ENCODE data around the gene PDE4D. TPM values are rescaled to one million over a fixed set of nuclear protein-coding genes. Genes with fewer than 3 reads are reported as not detected.
"Not testable (repeated sequence)": the region's sequence is repeated elsewhere in the genome, so short reads cannot be mapped to it uniquely, and the experiment has no call there.

The PDE4D gene
- total RNA-seq, 2 experiments from 2014 or later = 164 to 175 TPM

DNA sequence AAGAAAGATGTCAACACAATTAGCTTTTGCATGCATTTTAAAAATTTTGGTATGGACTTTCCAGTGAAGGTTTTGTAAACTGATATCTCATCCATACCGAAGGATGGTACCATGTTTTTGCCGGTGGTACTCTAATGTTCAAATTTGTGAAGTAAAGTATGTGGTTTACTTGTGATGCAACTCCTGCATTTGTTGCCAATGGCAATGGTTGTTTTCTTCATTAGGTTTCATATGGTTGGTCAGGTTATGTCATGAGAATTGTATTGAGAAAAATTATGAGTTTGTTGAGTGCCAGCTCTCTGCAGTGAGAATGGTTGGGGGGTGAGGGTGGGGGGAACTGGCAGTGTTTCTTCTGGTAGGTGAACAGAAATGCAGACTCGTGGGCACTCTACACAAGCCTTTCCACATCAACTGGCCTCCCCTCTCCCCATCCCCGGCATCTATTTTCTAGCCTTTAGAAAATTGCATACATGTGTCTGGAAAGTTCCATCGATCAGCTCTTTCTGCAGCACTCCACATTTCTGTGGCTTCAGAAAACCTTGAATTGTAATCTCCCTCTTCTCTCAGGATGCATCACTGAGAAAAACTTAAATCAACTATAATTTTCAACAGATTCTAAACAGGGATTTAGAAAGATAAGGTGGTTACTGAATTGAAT is 107.7 kb downstream of the PDE4D start:
- Mint-ChIP-seq H3K36me3 (ENCODE audit: low read depth) (no peaks in the 10 kb centered on the region), H3K9me3 (no peaks in the 10 kb centered on the region), H3K27ac (no peak overlapping the region), H3K4me3 (no peak overlapping the region), H3K4me1 (ENCODE audit: low read depth) (peaks cover 5% of the 10 kb centered on the region), H3K27me3 (peaks cover 7% of the 10 kb centered on the region)
- no peaks in the 10 kb centered on the region for H3K36me3 ChIP-seq (ENCODE audit: insufficient read depth, low read length)
- POLR2A ChIA-PET = no interaction called here
- CTCF ChIA-PET = interaction anchor here (1.1 kb wide), 1 partner anchor 15 kb away, joined by 3 read pairs; no protein-coding TSS in a partner anchor
- H3K9me3 ChIP-seq (ENCODE audit: control insufficient read depth in 1 of 2, insufficient read depth in 1 of 2, low read length in 2 of 2) = no peaks in the 10 kb centered on the region
- H3K4me1 ChIP-seq (ENCODE audit: insufficient read depth, low read length) = no peaks in the 10 kb centered on the region
- H3K27me3 ChIP-seq (ENCODE audit: control insufficient read depth in 1 of 2, insufficient read depth in 2 of 2, low read length in 2 of 2) = no peaks in the 10 kb centered on the region
- TF ChIP-seq, protein P1, sequence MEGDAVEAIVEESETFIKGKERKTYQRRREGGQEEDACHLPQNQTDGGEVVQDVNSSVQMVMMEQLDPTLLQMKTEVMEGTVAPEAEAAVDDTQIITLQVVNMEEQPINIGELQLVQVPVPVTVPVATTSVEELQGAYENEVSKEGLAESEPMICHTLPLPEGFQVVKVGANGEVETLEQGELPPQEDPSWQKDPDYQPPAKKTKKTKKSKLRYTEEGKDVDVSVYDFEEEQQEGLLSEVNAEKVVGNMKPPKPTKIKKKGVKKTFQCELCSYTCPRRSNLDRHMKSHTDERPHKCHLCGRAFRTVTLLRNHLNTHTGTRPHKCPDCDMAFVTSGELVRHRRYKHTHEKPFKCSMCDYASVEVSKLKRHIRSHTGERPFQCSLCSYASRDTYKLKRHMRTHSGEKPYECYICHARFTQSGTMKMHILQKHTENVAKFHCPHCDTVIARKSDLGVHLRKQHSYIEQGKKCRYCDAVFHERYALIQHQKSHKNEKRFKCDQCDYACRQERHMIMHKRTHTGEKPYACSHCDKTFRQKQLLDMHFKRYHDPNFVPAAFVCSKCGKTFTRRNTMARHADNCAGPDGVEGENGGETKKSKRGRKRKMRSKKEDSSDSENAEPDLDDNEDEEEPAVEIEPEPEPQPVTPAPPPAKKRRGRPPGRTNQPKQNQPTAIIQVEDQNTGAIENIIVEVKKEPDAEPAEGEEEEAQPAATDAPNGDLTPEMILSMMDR (IDR thresholded peaks at IDR 0.05) = no peak
- DNase-seq = no peak
- intact Hi-C loops (cut with DNase I, micrococcal nuclease) = no loop called here
- no peak overlapping the region for H3K4me3 ChIP-seq (ENCODE audit: low read length)
- no peak for ATAC-seq (ENCODE audit: poor library complexity)
- H3K27ac ChIP-seq (ENCODE audit: low read depth in 1 of 2, low read length in 2 of 2) = no peak overlapping the region

DNA sequence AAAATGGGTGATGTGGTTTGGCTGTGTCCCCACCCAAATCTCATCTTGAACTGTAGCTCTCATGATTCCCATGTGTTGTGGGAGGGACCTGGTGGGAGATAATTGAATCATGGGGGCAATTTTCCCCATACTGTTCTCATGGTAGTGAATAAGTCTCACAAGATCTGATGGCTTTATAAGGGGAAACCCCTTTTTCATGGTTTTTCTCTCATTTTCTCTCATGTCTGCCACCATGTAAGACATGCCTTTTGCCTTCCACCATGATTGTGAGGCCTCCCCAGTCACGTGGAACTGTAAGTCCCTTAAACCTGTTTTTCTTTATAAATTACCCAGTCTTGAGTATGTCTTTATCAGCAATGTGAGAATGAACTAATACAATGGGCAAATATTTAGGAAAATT is 108.8 kb downstream of the PDE4D start:
- H3K4me1 ChIP-seq (ENCODE audit: insufficient read depth, low read length); H3K9me3 ChIP-seq (ENCODE audit: control insufficient read depth in 1 of 2, insufficient read depth in 1 of 2, low read length in 2 of 2); H3K27me3 ChIP-seq (ENCODE audit: control insufficient read depth in 1 of 2, insufficient read depth in 2 of 2, low read length in 2 of 2); H3K27me3 Mint-ChIP-seq; H3K4me1 Mint-ChIP-seq (ENCODE audit: low read depth); H3K36me3 Mint-ChIP-seq (ENCODE audit: low read depth); intact Hi-C loops (cut with DNase I, micrococcal nuclease); H3K9me3 Mint-ChIP-seq; ATAC-seq (ENCODE audit: poor library complexity); H3K4me3 Mint-ChIP-seq; POLR2A ChIA-PET; H3K4me3 ChIP-seq (ENCODE audit: low read length); H3K27ac ChIP-seq (ENCODE audit: low read depth in 1 of 2, low read length in 2 of 2); DNase-seq; H3K27ac Mint-ChIP-seq; H3K36me3 ChIP-seq (ENCODE audit: insufficient read depth, low read length): not testable (repeated sequence)
- CTCF ChIA-PET = interaction anchor here (1.3 kb wide), 1 partner anchor 15 kb away, joined by 3 read pairs; no protein-coding TSS in a partner anchor

DNA sequence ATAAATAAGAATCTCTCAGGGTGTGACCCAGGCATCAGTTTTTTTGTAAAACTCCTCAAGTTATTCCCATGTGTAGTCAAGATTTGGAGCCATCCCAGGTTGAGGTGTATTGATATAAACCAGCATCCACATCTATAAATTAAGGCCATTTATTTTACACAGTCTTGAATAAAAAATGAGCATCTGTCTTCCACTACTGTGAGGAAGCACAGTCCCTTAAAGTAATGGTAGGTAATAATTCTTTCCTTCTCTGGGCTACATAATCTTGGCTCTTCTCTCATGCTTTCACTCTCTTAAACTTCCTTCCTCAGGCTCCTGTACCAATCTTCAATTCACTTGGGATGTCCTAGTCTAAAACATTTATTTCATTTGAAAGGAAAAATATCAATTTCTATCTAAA is 110.3 kb downstream of the PDE4D start:
- H3K4me3 ChIP-seq (ENCODE audit: low read length) = no peak overlapping the region
- Mint-ChIP-seq H3K9me3 (no peaks in the 10 kb centered on the region), H3K27ac (no peak overlapping the region), H3K36me3 (ENCODE audit: low read depth) (no peaks in the 10 kb centered on the region), H3K27me3 (peaks cover 2% of the 10 kb centered on the region), H3K4me1 (ENCODE audit: low read depth) (no peaks in the 10 kb centered on the region), H3K4me3 (no peak overlapping the region)
- H3K27ac ChIP-seq (ENCODE audit: low read depth in 1 of 2, low read length in 2 of 2) = no peak overlapping the region
- no peaks in the 10 kb centered on the region for H3K4me1 ChIP-seq (ENCODE audit: insufficient read depth, low read length)
- DNase-seq = no peak
- intact Hi-C loops (cut with DNase I, micrococcal nuclease) = no loop called here
- no peaks in the 10 kb centered on the region for H3K27me3 ChIP-seq (ENCODE audit: control insufficient read depth in 1 of 2, insufficient read depth in 2 of 2, low read length in 2 of 2)
- H3K9me3 ChIP-seq (ENCODE audit: control insufficient read depth in 1 of 2, insufficient read depth in 1 of 2, low read length in 2 of 2) = no peaks in the 10 kb centered on the region
- ChIA-PET POLR2A (no interaction called here), CTCF (interaction anchor here (1.3 kb wide), 1 partner anchor 17 kb away, joined by 3 read pairs; no protein-coding TSS in a partner anchor)
- no peaks in the 10 kb centered on the region for H3K36me3 ChIP-seq (ENCODE audit: insufficient read depth, low read length)
- TF ChIP-seq, protein P1 (IDR thresholded peaks at IDR 0.05) = no peak
- ATAC-seq (ENCODE audit: poor library complexity) = no peak

DNA sequence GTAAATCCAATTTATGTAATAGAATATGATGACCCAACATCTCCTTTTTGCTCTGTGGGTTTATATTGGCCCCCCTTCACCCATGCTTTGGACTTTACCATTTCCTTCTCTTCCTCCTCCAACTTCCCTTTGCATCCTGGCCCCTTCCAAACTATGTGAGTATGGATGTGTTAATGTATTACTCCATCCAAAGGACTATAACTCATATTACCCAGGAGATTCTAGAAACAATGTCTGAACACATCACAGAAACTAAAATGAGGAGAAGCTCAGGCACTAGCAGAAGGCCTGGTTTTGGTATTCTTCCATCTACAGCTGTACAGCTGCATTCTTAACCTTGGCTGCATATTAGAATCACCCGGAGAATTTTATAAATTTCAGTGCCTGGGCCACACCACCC is 110.7 kb downstream of the PDE4D start:
- Mint-ChIP-seq H3K36me3 (ENCODE audit: low read depth) (no peaks in the 10 kb centered on the region), H3K27ac (no peak overlapping the region), H3K4me1 (ENCODE audit: low read depth) (no peaks in the 10 kb centered on the region), H3K9me3 (no peaks in the 10 kb centered on the region), H3K4me3 (no peak overlapping the region), H3K27me3 (no peaks in the 10 kb centered on the region)
- ATAC-seq (ENCODE audit: poor library complexity) (no peak), DNase-seq (no peak)
- Histone ChIP-seq H3K4me1 (ENCODE audit: insufficient read depth, low read length) (no peaks in the 10 kb centered on the region), H3K27ac (ENCODE audit: low read depth in 1 of 2, low read length in 2 of 2) (no peak overlapping the region), H3K9me3 (ENCODE audit: control insufficient read depth in 1 of 2, insufficient read depth in 1 of 2, low read length in 2 of 2) (no peaks in the 10 kb centered on the region), H3K4me3 (ENCODE audit: low read length) (no peak overlapping the region), H3K27me3 (ENCODE audit: control insufficient read depth in 1 of 2, insufficient read depth in 2 of 2, low read length in 2 of 2) (no peaks in the 10 kb centered on the region), H3K36me3 (ENCODE audit: insufficient read depth, low read length) (no peaks in the 10 kb centered on the region)
- ChIA-PET POLR2A (no interaction called here), CTCF (no interaction called here)
- TF ChIP-seq, protein P1 (IDR thresholded peaks at IDR 0.05) = no peak
- intact Hi-C loops (cut with DNase I, micrococcal nuclease) = no loop called here
